Activated CD4-positive, alpha-beta T cell treated with anti-CD3 and anti-CD28 coated beads for 36 hours (primary cell): ENCODE measurements around the gene SOX9. TPM values are rescaled to one million over a fixed set of nuclear protein-coding genes. Genes with fewer than 3 reads are reported as not detected.
"Not testable (repeated sequence)": the region's sequence is repeated elsewhere in the genome, so short reads cannot be mapped to it uniquely, and the experiment has no call there.

Source experiments
- ATAC-seq: fragments of 200-7000 bp; cut with Tn5 transposase; one replicate; pipeline ENCODE4 v1.10.0; 2021; ENCODE audit warnings: mild to moderate bottlenecking, moderate library complexity
- CTCF ChIA-PET: fragments of 350-600 bp; sonication (Branson Sonifier 250); formaldehyde crosslinking; loops from one replicate; lab custom pipeline; 2021; ENCODE audit warnings: antibody characterized with exemption; lab: Charles Lee
- POLR2A ChIA-PET: fragments of 350-600 bp; sonication (Branson Sonifier 250); formaldehyde crosslinking; loops from one replicate; lab custom pipeline; 2021; ENCODE audit warnings: antibody characterized with exemption, inconsistent platforms; lab: Charles Lee
- DNase-seq: peaks from one replicate; pipeline ENCODE4 v3.0.0-alpha.2; 2020
- H3K27ac Mint-ChIP-seq: one replicate; pipeline ENCODE4 v1.8.0; 2021; ENCODE audit warnings: mixed read lengths
- H3K27me3 Mint-ChIP-seq: one replicate; pipeline ENCODE4 v1.8.0; 2021; ENCODE audit warnings: mixed read lengths
- H3K36me3 Mint-ChIP-seq: one replicate; pipeline ENCODE4 v1.8.0; 2021; ENCODE audit warnings: low read depth, mixed read lengths
- H3K4me1 Mint-ChIP-seq: one replicate; pipeline ENCODE4 v1.8.0; 2021; ENCODE audit warnings: mixed read lengths
- H3K4me3 Mint-ChIP-seq: one replicate; pipeline ENCODE4 v1.8.0; 2021; ENCODE audit warnings: mild to moderate bottlenecking, moderate library complexity, mixed read lengths
- H3K9me3 Mint-ChIP-seq: one replicate; pipeline ENCODE4 v1.8.0; 2021; ENCODE audit warnings: low read depth, mixed read lengths
- intact Hi-C, 2 experiments: fragments of 100-400 bp; cut with DNase I in 1 of 2; cut with micrococcal nuclease in 1 of 2; formaldehyde crosslinking; loops; one replicate each; pipeline versions ENCODE4 v1.14.2 to v1.15.1; 2022 to 2024; cut with DNase I, micrococcal nuclease
- total RNA-seq, 2 experiments: library from RNA; stranded (reverse); gene quantifications; one replicate each; pipeline ENCODE4 v1.2.3, GENCODE V29; 2021

The SOX9 gene
- total RNA-seq, 2 experiments from 2014 or later: not detected

- DNase-seq (no peak), ATAC-seq (no peak)
- POLR2A ChIA-PET: no interaction called here
- no peaks in the 10 kb centered on the region for H3K4me1 Mint-ChIP-seq
- H3K27me3 Mint-ChIP-seq: peaks cover 15% of the 10 kb centered on the region
- no peak overlapping the region for H3K4me3 Mint-ChIP-seq
- H3K9me3 Mint-ChIP-seq: no peaks in the 10 kb centered on the region
- H3K27ac Mint-ChIP-seq: no peak overlapping the region
- CTCF ChIA-PET: no interaction called here
- no peaks in the 10 kb centered on the region for H3K36me3 Mint-ChIP-seq
- intact Hi-C loops: no loop called here
Measured at GRCh38 chr17:72135546-72136325, 14.9 kb downstream of the SOX9 start.

- CTCF ChIA-PET: no interaction called here
- H3K4me3 Mint-ChIP-seq: no peak overlapping the region
Measured at GRCh38 chr17:72136692-72137091, 15.9 kb downstream of the SOX9 start.

GRCh38 chr17:72137161-72137560, 16.3 kb downstream of the SOX9 start:
- intact Hi-C loops: no loop called here
- Mint-ChIP-seq H3K27me3 (peaks cover 16% of the 10 kb centered on the region), H3K36me3 (no peaks in the 10 kb centered on the region), H3K4me1 (no peaks in the 10 kb centered on the region), H3K27ac (no peak overlapping the region), H3K4me3 (no peak overlapping the region), H3K9me3 (no peaks in the 10 kb centered on the region)
- DNase-seq (no peak), ATAC-seq (no peak)
- ChIA-PET CTCF (no interaction called here), POLR2A (no interaction called here)

More at GRCh38 chr17:72136692-72137091, 15.9 kb downstream of the SOX9 start:
- Mint-ChIP-seq H3K27me3 (peaks cover 16% of the 10 kb centered on the region), H3K27ac (no peak overlapping the region), H3K4me1 (no peaks in the 10 kb centered on the region), H3K9me3 (no peaks in the 10 kb centered on the region), H3K36me3 (no peaks in the 10 kb centered on the region)
- POLR2A ChIA-PET: no interaction called here
- intact Hi-C loops: no loop called here
- no peak for DNase-seq
- ATAC-seq: no peak

- no peaks in the 10 kb centered on the region for H3K4me1 Mint-ChIP-seq
- DNase-seq (no peak), ATAC-seq (no peak)
- H3K27me3 Mint-ChIP-seq: peaks cover 14% of the 10 kb centered on the region
- no peak overlapping the region for H3K4me3 Mint-ChIP-seq
- intact Hi-C loops: no loop called here
- H3K36me3 Mint-ChIP-seq: no peaks in the 10 kb centered on the region
- no peaks in the 10 kb centered on the region for H3K9me3 Mint-ChIP-seq
- H3K27ac Mint-ChIP-seq: no peak overlapping the region
- ChIA-PET POLR2A (no interaction called here), CTCF (no interaction called here)
Measured at GRCh38 chr17:72139212-72139611, 18.4 kb downstream of the SOX9 start.

GRCh38 chr17:72141336-72141735, 20.5 kb downstream of the SOX9 start:
- intact Hi-C loops: no loop called here
- no peaks in the 10 kb centered on the region for H3K36me3 Mint-ChIP-seq
- H3K9me3 Mint-ChIP-seq: no peaks in the 10 kb centered on the region
- no peak for ATAC-seq
- DNase-seq: no peak
- CTCF ChIA-PET: no interaction called here
- H3K27me3 Mint-ChIP-seq: peaks cover 14% of the 10 kb centered on the region
- no peak overlapping the region for H3K4me3 Mint-ChIP-seq
- POLR2A ChIA-PET: no interaction called here
- H3K27ac Mint-ChIP-seq: no peak overlapping the region
- no peaks in the 10 kb centered on the region for H3K4me1 Mint-ChIP-seq

- POLR2A ChIA-PET, H3K36me3 Mint-ChIP-seq, DNase-seq, intact Hi-C loops, CTCF ChIA-PET, H3K4me1 Mint-ChIP-seq, ATAC-seq, H3K27ac Mint-ChIP-seq, H3K4me3 Mint-ChIP-seq, H3K9me3 Mint-ChIP-seq: not testable (repeated sequence)
- peaks cover 12% of the 10 kb centered on the region for H3K27me3 Mint-ChIP-seq
Measured at GRCh38 chr17:72142097-72142496, 21.3 kb downstream of the SOX9 start.

- Mint-ChIP-seq H3K27me3 (peaks cover 10% of the 10 kb centered on the region), H3K4me1 (no peaks in the 10 kb centered on the region), H3K36me3 (no peaks in the 10 kb centered on the region), H3K4me3 (no peak overlapping the region), H3K9me3 (no peaks in the 10 kb centered on the region), H3K27ac (no peak overlapping the region)
- no peak for ATAC-seq
- intact Hi-C loops: no loop called here
- no peak for DNase-seq
- ChIA-PET POLR2A (no interaction called here), CTCF (no interaction called here)
Measured at GRCh38 chr17:72142614-72143013, 21.8 kb downstream of the SOX9 start.

- no peak for DNase-seq
- ChIA-PET CTCF (no interaction called here), POLR2A (no interaction called here)
- no peaks in the 10 kb centered on the region for H3K36me3 Mint-ChIP-seq
- no peaks in the 10 kb centered on the region for H3K4me1 Mint-ChIP-seq
- intact Hi-C loops: no loop called here
- H3K4me3 Mint-ChIP-seq: no peak overlapping the region
- H3K9me3 Mint-ChIP-seq: no peaks in the 10 kb centered on the region
- H3K27me3 Mint-ChIP-seq: peaks cover 10% of the 10 kb centered on the region
- H3K27ac Mint-ChIP-seq: no peak overlapping the region
- no peak for ATAC-seq
Measured at GRCh38 chr17:72143245-72143644, 22.4 kb downstream of the SOX9 start.

- POLR2A ChIA-PET: no interaction called here
- no peak overlapping the region for H3K4me3 Mint-ChIP-seq
- ATAC-seq: no peak
Measured at GRCh38 chr17:72144101-72144500, 23.3 kb downstream of the SOX9 start.

GRCh38 chr17:72145562-72145961, 24.7 kb downstream of the SOX9 start:
- POLR2A ChIA-PET: no interaction called here

More at GRCh38 chr17:72144101-72144500, 23.3 kb downstream of the SOX9 start:
- no peaks in the 10 kb centered on the region for H3K9me3 Mint-ChIP-seq
- no peaks in the 10 kb centered on the region for H3K36me3 Mint-ChIP-seq
- H3K27ac Mint-ChIP-seq: no peak overlapping the region
- CTCF ChIA-PET: interaction anchor here (0.6 kb wide), 1 partner anchor 147 kb away, joined by 3 read pairs; no protein-coding TSS in a partner anchor
- H3K4me1 Mint-ChIP-seq: no peaks in the 10 kb centered on the region
- H3K27me3 Mint-ChIP-seq: peaks cover 8% of the 10 kb centered on the region
- DNase-seq: no peak
- intact Hi-C loops: no loop called here

GRCh38 chr17:72145962-72146361, 25.1 kb downstream of the SOX9 start:
- ChIA-PET POLR2A (no interaction called here), CTCF (no interaction called here)
- Mint-ChIP-seq H3K36me3 (no peaks in the 10 kb centered on the region), H3K4me1 (no peaks in the 10 kb centered on the region), H3K27me3 (peaks cover 2% of the 10 kb centered on the region), H3K4me3 (no peak overlapping the region), H3K9me3 (no peaks in the 10 kb centered on the region), H3K27ac (no peak overlapping the region)
- no peak for ATAC-seq
- DNase-seq: no peak
- intact Hi-C loops: no loop called here

More at GRCh38 chr17:72145562-72145961, 24.7 kb downstream of the SOX9 start:
- Mint-ChIP-seq H3K4me1 (no peaks in the 10 kb centered on the region), H3K27ac (no peak overlapping the region), H3K27me3 (peaks cover 5% of the 10 kb centered on the region), H3K4me3 (no peak overlapping the region), H3K36me3 (no peaks in the 10 kb centered on the region), H3K9me3 (no peaks in the 10 kb centered on the region)
- ATAC-seq (no peak), DNase-seq (no peak)
- CTCF ChIA-PET: no interaction called here
- intact Hi-C loops: no loop called here

GRCh38 chr17:72146371-72146770, 25.6 kb downstream of the SOX9 start:
- no peaks in the 10 kb centered on the region for H3K36me3 Mint-ChIP-seq
- H3K27ac Mint-ChIP-seq: no peak overlapping the region
- ChIA-PET POLR2A (no interaction called here), CTCF (no interaction called here)
- H3K9me3 Mint-ChIP-seq: no peaks in the 10 kb centered on the region
- H3K27me3 Mint-ChIP-seq: peaks cover 4% of the 10 kb centered on the region
- ATAC-seq (no peak), DNase-seq (no peak)
- intact Hi-C loops: no loop called here
- H3K4me3 Mint-ChIP-seq: no peak overlapping the region
- no peaks in the 10 kb centered on the region for H3K4me1 Mint-ChIP-seq
